Left renal pelvis (tissue), 4 donors: Measurements from ENCODE around the gene PWWP2B. TPM values are rescaled to one million over a fixed set of nuclear protein-coding genes. Genes with fewer than 3 reads are reported as not detected.

Source experiments
- DNase-seq, 4 donors: peaks; one replicate each; pipeline ENCODE4 v3.0.0-alpha.2; 2013; ENCODE audit warnings: low read depth in 4 of 4, low spot score in 3 of 4
- polyA plus RNA-seq, 4 donors: library from polyadenylated mRNA; unstranded; fragments of 120-200 nt; gene quantifications; one replicate each; pipeline ENCODE4 v1.2.1, GENCODE V29; 2013; ENCODE audit not compliant: insufficient read length in 4 of 4

PWWP2B gene
- 10 to 100 TPM in 2 of 4 donors, 1 to 10 TPM in 2; 2.7 to 12.9 (median 8.7) TPM for polyA plus RNA-seq

GRCh38 chr10:132397036-132397541, at the start of gene PWWP2B:
TSS of gene PWWP2B (plus strand) at chr10:132397200. CDS start at chr10:132397227, 27 bp downstream.
- no peak for DNase-seq

- DNase-seq, result no peak
Measured at GRCh38 chr10:132347211-132347930, 49.6 kb upstream of the PWWP2B start.

- DNase-seq, result no peak
Measured at GRCh38 chr10:132347931-132348267, 49.1 kb upstream of the PWWP2B start.

- DNase-seq, result no peak
Measured at GRCh38 chr10:132349766-132350165, 47.2 kb upstream of the PWWP2B start.

- DNase-seq, result no peak
Measured at GRCh38 chr10:132350391-132350790, 46.6 kb upstream of the PWWP2B start.

- DNase-seq, result no peak
Measured at GRCh38 chr10:132350946-132351345, 46.1 kb upstream of the PWWP2B start.

GRCh38 chr10:132351611-132352010, 45.4 kb upstream of the PWWP2B start:
- no peak for DNase-seq

- peak in 1 of 4 donors; percentile 22 for DNase-seq
Measured at GRCh38 chr10:132352462-132353308, 44.3 kb upstream of the PWWP2B start.

- DNase-seq, result no peak
Measured at GRCh38 chr10:132353456-132354355, 43.3 kb upstream of the PWWP2B start.

GRCh38 chr10:132354356-132355094, 42.5 kb upstream of the PWWP2B start:
- DNase-seq, result no peak

GRCh38 chr10:132355297-132355696, 41.7 kb upstream of the PWWP2B start:
- DNase-seq, result no peak

GRCh38 chr10:132355754-132356153, 41.2 kb upstream of the PWWP2B start:
- DNase-seq, result no peak

GRCh38 chr10:132356621-132357195, 40.3 kb upstream of the PWWP2B start:
- no peak for DNase-seq

GRCh38 chr10:132357286-132358058, 39.5 kb upstream of the PWWP2B start:
- no peak for DNase-seq

- no peak for DNase-seq
Measured at GRCh38 chr10:132359305-132360040, 37.5 kb upstream of the PWWP2B start.

- DNase-seq, result no peak
Measured at GRCh38 chr10:132360766-132361447, 36.1 kb upstream of the PWWP2B start.

GRCh38 chr10:132361581-132362101, 35.4 kb upstream of the PWWP2B start:
- DNase-seq, result no peak
